GM18909 (cell line): ENCODE measurements around the gene CLP1.

Source experiments
- ATAC-seq: cut with Tn5 transposase; IDR thresholded peaks from one replicate; pipeline ENCODE4 v1.9.1; 2021; ENCODE audit warnings: mild to moderate bottlenecking; ENCODE audit not compliant: unreplicated experiment, poor library complexity

Gene CLP1

GRCh38 chr11:57657194-57658022, at the start of gene CLP1:
CLP1 (plus strand) TSS chr11:57657762; CDS start chr11:57659477, 1,715 bp downstream.
- peak; percentile 100 for ATAC-seq

GRCh38 chr11:57610170-57610569, 47.4 kb upstream of the CLP1 start:
- ATAC-seq: no peak

GRCh38 chr11:57614234-57614772, 43.3 kb upstream of the CLP1 start:
- no peak for ATAC-seq

- no peak for ATAC-seq
Observed at GRCh38 chr11:57615308-57615707, 42.3 kb upstream of the CLP1 start.

- ATAC-seq: no peak
Observed at GRCh38 chr11:57616595-57616994, 41.0 kb upstream of the CLP1 start.

GRCh38 chr11:57618438-57618837, 39.1 kb upstream of the CLP1 start:
- no peak for ATAC-seq

GRCh38 chr11:57619331-57619730, 38.2 kb upstream of the CLP1 start:
- no peak for ATAC-seq

GRCh38 chr11:57620467-57620866, 37.1 kb upstream of the CLP1 start:
- ATAC-seq: no peak

GRCh38 chr11:57622263-57622662, 35.3 kb upstream of the CLP1 start:
- no peak for ATAC-seq

GRCh38 chr11:57624864-57625263, 32.7 kb upstream of the CLP1 start:
- ATAC-seq: no peak

GRCh38 chr11:57626895-57627294, 30.7 kb upstream of the CLP1 start:
- ATAC-seq: no peak

- no peak for ATAC-seq
Observed at GRCh38 chr11:57630171-57630570, 27.4 kb upstream of the CLP1 start.

- no peak for ATAC-seq
Observed at GRCh38 chr11:57632116-57632515, 25.4 kb upstream of the CLP1 start.

- ATAC-seq: no peak
Observed at GRCh38 chr11:57633394-57634070, 24.0 kb upstream of the CLP1 start.

GRCh38 chr11:57634311-57634710, 23.3 kb upstream of the CLP1 start:
- no peak for ATAC-seq

GRCh38 chr11:57635246-57635645, 22.3 kb upstream of the CLP1 start:
- no peak for ATAC-seq

GRCh38 chr11:57637626-57638004, 19.9 kb upstream of the CLP1 start:
- ATAC-seq: peak; percentile 5

GRCh38 chr11:57638005-57638781, 19.4 kb upstream of the CLP1 start:
- ATAC-seq: peak; percentile 59

- ATAC-seq: no peak
Observed at GRCh38 chr11:57638811-57639320, 18.7 kb upstream of the CLP1 start.

- ATAC-seq: no peak
Observed at GRCh38 chr11:57639321-57640067, 18.1 kb upstream of the CLP1 start.
